Ishikawa (cell line): Measurements from ENCODE around the gene SOS1.

Experiments used
- CEBPB ChIP-seq: IDR thresholded peaks from 2 replicates; pipeline ENCODE4 v1.6.1; 2012
- CREB1 ChIP-seq: IDR thresholded peaks from 2 replicates; pipeline ENCODE4 v1.6.1; 2012; ENCODE audit warnings: low read depth
- EGR1 ChIP-seq: IDR thresholded peaks from 2 replicates; pipeline ENCODE4 v1.6.1; 2012
- EP300 ChIP-seq: IDR thresholded peaks from 2 replicates; pipeline ENCODE4 v1.6.1; 2012; ENCODE audit warnings: borderline replicate concordance
- FOXM1 ChIP-seq: IDR thresholded peaks from 2 replicates; pipeline ENCODE4 v1.6.1; 2012; ENCODE audit warnings: low read depth, borderline replicate concordance
- MAX ChIP-seq: IDR thresholded peaks from 2 replicates; pipeline ENCODE4 v1.6.1; 2012
- NFIC ChIP-seq: IDR thresholded peaks from 2 replicates; pipeline ENCODE4 v1.6.1; 2012
- RAD21 ChIP-seq: IDR thresholded peaks from 2 replicates; pipeline ENCODE4 v1.6.1; 2012; ENCODE audit warnings: low read depth
- REST ChIP-seq: IDR thresholded peaks from 2 replicates; pipeline ENCODE4 v1.6.1; 2012; ENCODE audit warnings: low read depth, mild to moderate bottlenecking
- TAF1 ChIP-seq: IDR thresholded peaks from 2 replicates; pipeline ENCODE4 v1.6.1; 2012; ENCODE audit warnings: low read depth, mild to moderate bottlenecking
- TCF12 ChIP-seq: IDR thresholded peaks from 2 replicates; pipeline ENCODE4 v1.6.1; 2012; ENCODE audit warnings: low read depth
- TEAD4 ChIP-seq: IDR thresholded peaks from 2 replicates; pipeline ENCODE4 v1.6.1; 2012
- USF1 ChIP-seq: IDR thresholded peaks from 2 replicates; pipeline ENCODE4 v1.6.1; 2012
- YY1 ChIP-seq: IDR thresholded peaks from 2 replicates; pipeline ENCODE4 v1.6.1; 2012; ENCODE audit warnings: low read depth
- ZBTB7A ChIP-seq: IDR thresholded peaks from 2 replicates; pipeline ENCODE4 v1.6.1; 2012; ENCODE audit warnings: low read depth

Gene SOS1

GRCh38 chr2:39023649-39024048 is 97.2 kb downstream of the SOS1 start:
- TF ChIP-seq TAF1 (no peak), TEAD4 (no peak), YY1 (no peak), REST (no peak)

GRCh38 chr2:39022642-39023235 is 98.1 kb downstream of the SOS1 start:
- TF ChIP-seq NFIC (no peak), RAD21 (no peak), USF1 (no peak), FOXM1 (no peak), YY1 (no peak), ZBTB7A (no peak), CREB1 (no peak), EP300 (no peak), TEAD4 (no peak), REST (no peak), MAX (no peak), EGR1 (no peak), CEBPB (no peak), TCF12 (no peak), TAF1 (no peak)

- TF ChIP-seq MAX (no peak), YY1 (no peak), REST (no peak), TAF1 (no peak), ZBTB7A (no peak), EP300 (no peak), TCF12 (no peak), FOXM1 (no peak), CREB1 (no peak), CEBPB (no peak), TEAD4 (no peak), USF1 (no peak), NFIC (no peak), EGR1 (no peak)
These were observed 100.5 kb downstream of the SOS1 start for GRCh38 chr2:39020383-39020782.

GRCh38 chr2:39018638-39019037 is 102.2 kb downstream of the SOS1 start:
- TF ChIP-seq CREB1 (no peak), USF1 (no peak), EGR1 (no peak), CEBPB (no peak), REST (no peak), RAD21 (no peak), TCF12 (no peak), EP300 (no peak), TAF1 (no peak), MAX (no peak), NFIC (no peak), YY1 (no peak), FOXM1 (no peak), TEAD4 (no peak), ZBTB7A (no peak)
